HCT116 (cell line): ENCODE data around the gene PHYH. TPM values are rescaled to one million over a fixed set of nuclear protein-coding genes. Genes with fewer than 3 reads are reported as not detected.

Experiments
- ATAC-seq: fragments of 200-7000 bp; cut with Tn5 transposase; 2 replicates; pipeline ENCODE4 v1.9.1; 2020; ENCODE audit warnings: mild to moderate bottlenecking, moderate library complexity
- BruUV-seq: library from RNA; stranded (reverse); fragments of 400-500 nt; replicated peaks from 2 replicates; lab custom pipeline; 2021; lab: Mats Ljungman, UMichigan
- CTCF ChIA-PET: fragments of 300-600 bp; sonication (Branson Sonifier 250); formaldehyde crosslinking; loops from one replicate; lab custom pipeline; 2021; ENCODE audit warnings: antibody characterized with exemption; lab: Charles Lee
- POLR2A ChIA-PET: fragments of 300-600, 350-600 bp; sonication (Branson Sonifier 250); formaldehyde crosslinking; loops from one replicate; lab custom pipeline; 2021; ENCODE audit warnings: antibody characterized with exemption; lab: Charles Lee
- RAD21 ChIA-PET, 2 experiments: fragments of 300-600 bp; sonication (Branson Sonifier 250); formaldehyde crosslinking; loops; one replicate each; lab custom pipeline; 2023; ENCODE audit warnings: low total read pairs in 2 of 2; ENCODE audit not compliant: uncharacterized antibody in 2 of 2, unreplicated experiment in 2 of 2, low non-redundant PET in 1 of 2; lab: Charles Lee
- DNase-seq: peaks from one replicate; pipeline ENCODE4 v3.0.0-alpha.2; 2010; ENCODE audit warnings: low read depth, low spot score
- H2AFZ ChIP-seq: fragments of 200-600 bp; shearing (Covaris generic), sonication (generic); 2 replicates; pipeline ENCODE4 v1.6.1; 2017; ENCODE audit warnings: low read depth, mixed run types, mixed read lengths, antibody characterized with exemption, low read length; ENCODE audit not compliant: poor library complexity, severe bottlenecking
- H3K27ac ChIP-seq: 2 replicates; pipeline ENCODE4 v1.5.1; 2012; ENCODE audit warnings: low read depth, low read length
- H3K27me3 ChIP-seq: fragments of 200-600 bp; sonication (generic); 2 replicates; pipeline ENCODE4 v1.6.1; 2016; ENCODE audit warnings: mixed run types, low read length, mixed read lengths; ENCODE audit not compliant: insufficient read depth
- H3K36me3 ChIP-seq, 2 experiments: fragments of 200-500 bp in 1 of 2; fragments of 200-600 bp in 1 of 2; sonication (Bioruptor generic) in 1 of 2; sonication (generic) in 1 of 2; 2 replicates each; pipeline versions ENCODE4 v1.5.1 to v1.6.1; 2014 to 2016; ENCODE audit warnings: low read length in 2 of 2, inconsistent platforms in 1 of 2, mixed read lengths in 1 of 2, mixed run types in 1 of 2; ENCODE audit not compliant: insufficient read depth in 2 of 2, control insufficient read depth in 1 of 2
- H3K4me1 ChIP-seq, 2 experiments: fragments of 200-600 bp in 1 of 2; sonication (generic) in 1 of 2; 2 replicates each; pipeline versions ENCODE4 v1.5.1 to v1.6.1; 2012 to 2017; ENCODE audit warnings: low read length in 2 of 2, inconsistent platforms in 1 of 2, mild to moderate bottlenecking in 1 of 2, mixed read lengths in 1 of 2, mixed run types in 1 of 2, moderate library complexity in 1 of 2; ENCODE audit not compliant: insufficient read depth in 2 of 2, control insufficient read depth in 1 of 2
- H3K4me2 ChIP-seq: fragments of 200-600 bp; sonication (generic); 2 replicates; pipeline ENCODE4 v1.6.1; 2017; ENCODE audit warnings: mixed run types, low read length, mixed read lengths
- H3K4me3 ChIP-seq, 2 experiments: fragments of 200-600 bp in 1 of 2; sonication (generic) in 1 of 2; replicated peaks in 1 of 2; 2 replicates each; pipeline ENCODE4 v1.5.1; 2011 to 2016; ENCODE audit warnings: low read length in 2 of 2, control low read depth in 1 of 2, low read depth in 1 of 2, mild to moderate bottlenecking in 1 of 2, mixed read lengths in 1 of 2, mixed run types in 1 of 2
- H3K79me2 ChIP-seq: fragments of 200-600 bp; sonication (generic); 2 replicates; pipeline ENCODE4 v1.6.1; 2017; ENCODE audit warnings: mild to moderate bottlenecking, mixed run types, low read length, moderate library complexity, mixed read lengths; ENCODE audit not compliant: insufficient read depth
- H3K9ac ChIP-seq: fragments of 200-600 bp; sonication (generic); 2 replicates; pipeline ENCODE4 v1.6.1; 2016; ENCODE audit warnings: low read length, mixed read lengths
- H3K9me2 ChIP-seq: fragments of 200-600 bp; sonication (generic), shearing (Covaris generic); 2 replicates; pipeline ENCODE4 v1.6.1; 2017; ENCODE audit warnings: mixed run types, mild to moderate bottlenecking, moderate library complexity; ENCODE audit not compliant: insufficient read depth
- H3K9me3 ChIP-seq, 2 experiments: fragments of 200-500 bp in 1 of 2; fragments of 200-600 bp in 1 of 2; sonication (Bioruptor generic) in 1 of 2; sonication (generic) in 1 of 2; 2 replicates each; pipeline ENCODE4 v1.6.1; 2014 to 2017; ENCODE audit warnings: low read length in 2 of 2, mixed read lengths in 2 of 2, inconsistent platforms in 1 of 2, low read depth in 1 of 2, mild to moderate bottlenecking in 1 of 2, mixed run types in 1 of 2, moderate library complexity in 1 of 2; ENCODE audit not compliant: control insufficient read depth in 1 of 2, insufficient read depth in 1 of 2
- H4K20me1 ChIP-seq: fragments of 200-600 bp; sonication (generic), shearing (Covaris generic); 2 replicates; pipeline ENCODE4 v1.6.1; 2017; ENCODE audit warnings: mixed run types, mild to moderate bottlenecking, moderate library complexity; ENCODE audit not compliant: insufficient read depth
- EZH2 ChIP-seq: fragments of 200-600 bp; sonication (generic); IDR thresholded peaks from 2 replicates; pipeline ENCODE4 v1.6.1; 2017; ENCODE audit warnings: antibody characterized with exemption, mixed run types
- EZH2phosphoT487 ChIP-seq: fragments of 200-600 bp; IDR thresholded peaks from 2 replicates; pipeline ENCODE4 v1.6.1; 2018; ENCODE audit warnings: antibody characterized with exemption, borderline replicate concordance
- JUND ChIP-seq: IDR thresholded peaks from 2 replicates; pipeline ENCODE4 v1.6.1; 2012
- POLR2AphosphoS5 ChIP-seq: IDR thresholded peaks from 2 replicates; pipeline ENCODE4 v1.6.1; 2011; ENCODE audit warnings: mild to moderate bottlenecking, low read depth, low read length, moderate library complexity
- ZFX ChIP-seq: fragments of 450-650 bp; IDR thresholded peaks from 2 replicates; pipeline ENCODE4 v1.6.1; 2017
- intact Hi-C: fragments of 100-400 bp; cut with micrococcal nuclease; formaldehyde crosslinking; loops from 2 replicates; pipeline ENCODE4 v1.10.0; 2022
- total RNA-seq: library from RNA; stranded (reverse); gene quantifications from one replicate; pipeline ENCODE4 v1.2.1, GENCODE V29; 2021; ENCODE audit not compliant: unreplicated experiment
- TF ChIP-seq, protein P1 (sequence below), 3 experiments: fragments of 200-600 bp in 1 of 3; sonication (generic) in 1 of 3; IDR thresholded peaks in 2 of 3; conservative IDR thresholded peaks in 1 of 3; 2 replicates each; pipeline ENCODE4 v1.5.1; 2012 to 2017; ENCODE audit warnings: low read depth in 2 of 3, low read length in 2 of 3, antibody characterized with exemption in 1 of 3, borderline replicate concordance in 1 of 3, control low read depth in 1 of 3, mild to moderate bottlenecking in 1 of 3, mixed read lengths in 1 of 3, mixed run types in 1 of 3, moderate library complexity in 1 of 3; ENCODE audit not compliant: insufficient read depth in 1 of 3

Gene PHYH
- total RNA-seq, 1 experiment from 2014 or later: 15.3 TPM

DNA sequence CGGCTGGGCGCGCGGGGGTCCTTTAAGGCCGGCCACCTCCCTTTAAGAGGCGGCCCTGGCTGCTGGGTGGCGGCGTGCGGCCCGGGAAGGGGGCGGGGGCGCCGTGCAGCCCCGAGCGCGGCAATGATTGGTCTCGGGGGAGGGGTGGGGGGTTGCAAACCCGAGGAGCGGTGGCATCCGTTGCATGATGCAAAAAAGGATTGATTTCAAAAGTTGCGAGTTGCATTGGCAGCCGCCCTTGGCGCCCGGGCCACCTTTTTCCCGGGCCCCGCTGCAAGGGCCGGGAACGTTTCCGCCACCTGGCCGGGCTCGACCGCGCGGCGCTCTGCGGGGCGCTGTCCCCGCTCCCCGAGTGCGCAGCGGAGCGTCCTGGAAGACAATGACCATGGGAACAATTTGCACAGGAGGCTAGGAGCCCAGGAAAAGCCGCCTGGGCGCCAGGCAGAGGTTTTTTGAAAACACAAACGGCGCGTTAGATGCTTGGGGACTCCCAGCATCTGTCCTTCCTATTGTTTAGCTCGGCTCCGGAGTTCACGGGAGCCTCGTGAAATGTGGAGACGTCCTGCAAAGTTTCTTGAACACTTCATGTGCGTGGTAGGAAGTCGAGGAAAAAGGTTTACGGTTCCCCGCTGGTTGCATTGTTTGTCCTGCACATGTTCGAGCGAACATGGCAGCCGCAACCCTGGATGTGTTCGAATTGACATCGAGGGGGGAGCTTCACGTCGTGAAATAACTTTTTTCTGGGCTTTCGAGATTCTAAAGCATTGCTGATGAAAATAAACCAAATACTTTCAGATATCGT is 48.6 kb upstream of the PHYH start, which contains the start of gene SEPHS1 (continued):
- TF ChIP-seq, protein P1, sequence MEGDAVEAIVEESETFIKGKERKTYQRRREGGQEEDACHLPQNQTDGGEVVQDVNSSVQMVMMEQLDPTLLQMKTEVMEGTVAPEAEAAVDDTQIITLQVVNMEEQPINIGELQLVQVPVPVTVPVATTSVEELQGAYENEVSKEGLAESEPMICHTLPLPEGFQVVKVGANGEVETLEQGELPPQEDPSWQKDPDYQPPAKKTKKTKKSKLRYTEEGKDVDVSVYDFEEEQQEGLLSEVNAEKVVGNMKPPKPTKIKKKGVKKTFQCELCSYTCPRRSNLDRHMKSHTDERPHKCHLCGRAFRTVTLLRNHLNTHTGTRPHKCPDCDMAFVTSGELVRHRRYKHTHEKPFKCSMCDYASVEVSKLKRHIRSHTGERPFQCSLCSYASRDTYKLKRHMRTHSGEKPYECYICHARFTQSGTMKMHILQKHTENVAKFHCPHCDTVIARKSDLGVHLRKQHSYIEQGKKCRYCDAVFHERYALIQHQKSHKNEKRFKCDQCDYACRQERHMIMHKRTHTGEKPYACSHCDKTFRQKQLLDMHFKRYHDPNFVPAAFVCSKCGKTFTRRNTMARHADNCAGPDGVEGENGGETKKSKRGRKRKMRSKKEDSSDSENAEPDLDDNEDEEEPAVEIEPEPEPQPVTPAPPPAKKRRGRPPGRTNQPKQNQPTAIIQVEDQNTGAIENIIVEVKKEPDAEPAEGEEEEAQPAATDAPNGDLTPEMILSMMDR (IDR thresholded peaks at IDR 0.05 in 2 of 3, conservative IDR thresholded peaks at IDR 0.05 in 1 of 3; ENCODE audit: borderline replicate concordance in 1 of 3, insufficient read depth in 1 of 3, low read depth in 2 of 3, low read length in 2 of 3): 0 out of 6 replicates have a peak, but pooled peaks of 1 of the 3 experiments have one; percentile 7
- TF ChIP-seq JUND (no peak), EZH2phosphoT487 (no peak)

DNA sequence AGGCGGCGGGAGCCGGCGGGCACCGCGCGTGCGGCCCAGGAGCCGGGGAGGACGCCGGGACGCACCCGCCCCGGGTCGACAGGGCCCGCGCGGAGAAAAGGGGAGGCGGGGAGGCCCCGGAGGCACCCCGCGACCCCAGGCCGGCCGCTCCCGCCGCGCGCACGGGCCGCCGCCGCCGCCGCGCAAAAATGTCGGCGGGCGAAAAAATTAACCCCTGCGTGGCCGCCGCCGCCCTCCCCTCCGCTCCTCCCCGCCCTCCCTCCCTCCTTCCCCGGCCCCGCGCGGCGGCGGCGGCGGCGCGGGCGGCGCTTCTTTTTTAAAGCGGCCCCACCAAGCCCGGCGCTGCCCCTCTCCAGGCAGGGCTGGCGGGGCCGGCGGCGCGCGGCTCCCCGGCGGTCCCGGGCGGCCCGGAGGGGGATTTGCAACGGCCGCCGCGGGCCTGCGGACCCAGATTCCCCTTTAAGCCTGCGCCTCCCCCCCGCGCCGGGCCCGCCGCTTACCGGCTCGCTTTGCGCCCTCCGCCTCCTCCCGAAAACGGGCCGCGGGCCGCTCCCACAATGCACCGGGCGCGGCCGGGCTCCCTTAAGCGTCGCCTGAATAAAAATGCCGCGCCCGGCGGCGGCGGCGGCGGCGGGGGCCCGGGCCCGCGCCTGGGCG is 47.8 kb upstream of the PHYH start:
- DNase-seq (peak; percentile 41), ATAC-seq (peak; percentile 71)
- H4K20me1 ChIP-seq: no peaks in the 10 kb centered on the region
- H3K36me3 ChIP-seq: peaks cover 0 to 4% of the 10 kb centered on the region in 2 experiments; a peak in 2 of 4 replicates
- intact Hi-C loops: loop anchor here (2.0 to 5.0 kb wide), 2 partner anchors 45 to 185 kb away; partner anchors contain the start of gene MCM10
- H3K4me1 ChIP-seq: peaks cover 15 to 28% of the 10 kb centered on the region in 2 experiments; a peak in 3 of 4 replicates
- no peaks in the 10 kb centered on the region for H3K9me2 ChIP-seq
- ChIA-PET CTCF (no interaction called here), RAD21 (no interaction called here), POLR2A (no interaction called here)
- peak; percentile 55; the same call in 1 of the 2 replicates for TF ChIP-seq POLR2AphosphoS5
- no peak for TF ChIP-seq EZH2
- peak; percentile 80 for TF ChIP-seq ZFX
- peaks cover 44% of the 10 kb centered on the region for H3K79me2 ChIP-seq
- peak overlapping the region; percentile 68 to 84 for H3K4me3 ChIP-seq
- H3K27ac ChIP-seq: peak overlapping the region; percentile 90
- no peak overlapping the region for H2AFZ ChIP-seq
- no peaks in the 10 kb centered on the region for H3K9me3 ChIP-seq
- peak overlapping the region; percentile 95 for H3K9ac ChIP-seq
- no peaks in the 10 kb centered on the region for H3K27me3 ChIP-seq
- peak overlapping the region; percentile 34; the same call in 1 of the 2 replicates for H3K4me2 ChIP-seq
- no TSS peak for BruUV-seq
